ENCODE measurements around the gene FBXL12.

The FBXL12 gene

GRCh38 chr19:9797871-9798270 is 21.0 kb downstream of the FBXL12 start:
- ChIA-PET POLR2A (interaction anchor here (0.5 kb wide), 1 partner anchor 1185 kb away, joined by 5 read pairs; no protein-coding TSS in a partner anchor), CTCF (interaction anchor here (0.6 to 2.6 kb wide), 6 partner anchors 9 to 592 kb away, joined by 3 to 13 read pairs (median 6); no protein-coding TSS in a partner anchor)
- Histone ChIP-seq H3K4me1 (ENCODE audit: control insufficient read depth, insufficient read depth, low read length) (no peaks in the 10 kb centered on the region), H3K36me3 (ENCODE audit: control insufficient read depth in 2 of 2, insufficient read depth in 1 of 2, low read length in 2 of 2) (no peaks in the 10 kb centered on the region; a peak in 1 of 3 replicates), H3K4me3 (ENCODE audit: low read depth, low read length) (no peak overlapping the region), H3K9me3 (ENCODE audit: control insufficient read depth, insufficient read depth, low read depth, low read length) (no peaks in the 10 kb centered on the region), H3K27ac (ENCODE audit: extremely low read depth, low read depth, low read length) (no peak overlapping the region)
- no peak for TF ChIP-seq ZNF660 (tag by site-specific recombination; IDR thresholded peaks at IDR 0.05)
- no peak for TF ChIP-seq ZNF174 (tag by site-specific recombination; IDR thresholded peaks at IDR 0.05)
- no peak for TF ChIP-seq ZNF10 (tag by site-specific recombination; IDR thresholded peaks at IDR 0.05)
- no peak for TF ChIP-seq ZNF37A (tag by site-specific recombination; IDR thresholded peaks at IDR 0.05)
- TF ChIP-seq ZSCAN16 (tag by site-specific recombination; IDR thresholded peaks at IDR 0.05) = no peak
- no peak for TF ChIP-seq FEZF1 (tag by site-specific recombination; IDR thresholded peaks at IDR 0.05)
- no peak for TF ChIP-seq ZNF274 (IDR thresholded peaks at IDR 0.05; ENCODE audit: low read length)
- TF ChIP-seq ZNF274 (tag by site-specific recombination; IDR thresholded peaks at IDR 0.05; ENCODE audit: borderline replicate concordance) = no peak
- TF ChIP-seq ZNF555 (tag by site-specific recombination; conservative IDR thresholded peaks at IDR 0.05) = no peak
- TF ChIP-seq ZNF610 (tag by site-specific recombination; IDR thresholded peaks at IDR 0.05; ENCODE audit: borderline replicate concordance) = no peak
- no peak for TF ChIP-seq ELK4 (IDR thresholded peaks at IDR 0.05; ENCODE audit: borderline replicate concordance, low read depth, low read length)
- no peak for TF ChIP-seq KLF1 (tag by site-specific recombination; IDR thresholded peaks at IDR 0.05)
- TF ChIP-seq ZNF747 (tag by site-specific recombination; IDR thresholded peaks at IDR 0.05) = no peak
- no peak for TF ChIP-seq HOXA7 (CRISPR knock-in tag; IDR thresholded peaks at IDR 0.05; ENCODE audit: borderline replicate concordance)
- TF ChIP-seq PRDM6 (tag by site-specific recombination; IDR thresholded peaks at IDR 0.05) = no peak
- TF ChIP-seq SCRT2 (tag by site-specific recombination; IDR thresholded peaks at IDR 0.05) = no peak
- no peak for TF ChIP-seq TCF7L2 (IDR thresholded peaks at IDR 0.05; ENCODE audit: borderline replicate concordance, low read depth, low read length)
- no peak for TF ChIP-seq ZNF701 (tag by site-specific recombination; IDR thresholded peaks at IDR 0.05)
- no peak for TF ChIP-seq ZNF138 (tag by site-specific recombination; IDR thresholded peaks at IDR 0.05; ENCODE audit: borderline replicate concordance)
- no peak for TF ChIP-seq ZNF112 (tag by site-specific recombination; IDR thresholded peaks at IDR 0.05)
- TF ChIP-seq PRDM1 (tag by site-specific recombination; IDR thresholded peaks at IDR 0.05) = no peak

- POLR2A ChIA-PET = interaction anchor here (1.3 kb wide), 1 partner anchor 28 kb away, joined by 5 read pairs; the partner anchor contains the start of gene ZNF846
- no peaks in the 10 kb centered on the region for H3K9me3 ChIP-seq (ENCODE audit: control insufficient read depth, insufficient read depth, low read depth, low read length)
- TF ChIP-seq ZNF768 (tag by site-specific recombination; IDR thresholded peaks at IDR 0.05) (no peak), CTCF (tag by site-specific recombination; IDR thresholded peaks at IDR 0.05) (peak; percentile 47; the same call in 1 of the 2 replicates), KLF1 (tag by site-specific recombination; IDR thresholded peaks at IDR 0.05) (no peak), KLF9 (tag by site-specific recombination; IDR thresholded peaks at IDR 0.05; ENCODE audit: low read depth) (0 out of 2 replicates have a peak, but pooled peaks have one; percentile 18), PRDM1 (tag by site-specific recombination; IDR thresholded peaks at IDR 0.05) (peak; percentile 78), ZNF600 (tag by site-specific recombination; IDR thresholded peaks at IDR 0.05) (peak; percentile 43; the same call in 1 of the 2 replicates), ZNF416 (tag by site-specific recombination; IDR thresholded peaks at IDR 0.05) (no peak), SP3 (tag by site-specific recombination; IDR thresholded peaks at IDR 0.05) (peak; percentile 20; the same call in 1 of the 2 replicates), SCRT1 (tag by site-specific recombination; IDR thresholded peaks at IDR 0.05; ENCODE audit: borderline replicate concordance) (no peak), ZNF501 (tag by site-specific recombination; IDR thresholded peaks at IDR 0.05) (no peak), ZNF654 (tag by site-specific recombination; IDR thresholded peaks at IDR 0.05; ENCODE audit: low read depth) (peak; percentile 88), SP7 (tag by site-specific recombination; IDR thresholded peaks at IDR 0.05) (0 out of 2 replicates have a peak, but pooled peaks have one; percentile 28)
- CTCF ChIA-PET = interaction anchor here (0.6 to 2.6 kb wide), 27 partner anchors 11 to 661 kb away, joined by 3 to 46 read pairs (median 4); partner anchors contain the start of genes FBXL12 and ZNF846
- no peak overlapping the region for H3K27ac ChIP-seq (ENCODE audit: extremely low read depth, low read depth, low read length)
- H3K4me3 ChIP-seq (ENCODE audit: low read depth, low read length) = no peak overlapping the region
- no peaks in the 10 kb centered on the region; a peak in 1 of 3 replicates for H3K36me3 ChIP-seq (ENCODE audit: control insufficient read depth in 2 of 2, insufficient read depth in 1 of 2, low read length in 2 of 2)
- no peaks in the 10 kb centered on the region for H3K4me1 ChIP-seq (ENCODE audit: control insufficient read depth, insufficient read depth, low read length)
Observed at GRCh38 chr19:9796113-9796773, 22.6 kb downstream of the FBXL12 start.
